ENCODE data around the gene CYP26B1.

GRCh38 chr2:72165792-72166191 lies 18.1 kb upstream of the CYP26B1 start:
- TF ChIP-seq CTCF (optimal IDR thresholded peaks at IDR 0.05 in 1 of 3, IDR thresholded peaks at IDR 0.05 in 1 of 3, conservative IDR thresholded peaks at IDR 0.05 in 1 of 3; ENCODE audit: extremely low read depth in 1 of 3, insufficient read depth in 2 of 3, low read length in 3 of 3) (no peak), EZH2 (IDR thresholded peaks at IDR 0.05; ENCODE audit: low read length) (no peak)

Data from keratinocyte (primary cell).